GM12864 (cell line): ENCODE results near the gene MGARP.
"Not testable (repeated sequence)": the region's sequence is repeated elsewhere in the genome, so short reads cannot be mapped to it uniquely, and the experiment has no call there.

ENCODE experiments used
- DNase-seq: peaks from one replicate; pipeline ENCODE4 v3.0.0-alpha.2; 2011; ENCODE audit warnings: low read depth
- H3K4me3 ChIP-seq: 2 replicates; pipeline ENCODE4 v1.5.1; 2011; ENCODE audit warnings: mild to moderate bottlenecking, low read depth, low read length, control low read depth
- TF ChIP-seq, protein P1 (sequence below): IDR thresholded peaks from 2 replicates; pipeline ENCODE4 v1.5.1; 2011; ENCODE audit warnings: low read depth, mild to moderate bottlenecking, moderate library complexity, low read length, control low read depth, inconsistent platforms; ENCODE audit errors: missing control alignments

Gene MGARP

DNA sequence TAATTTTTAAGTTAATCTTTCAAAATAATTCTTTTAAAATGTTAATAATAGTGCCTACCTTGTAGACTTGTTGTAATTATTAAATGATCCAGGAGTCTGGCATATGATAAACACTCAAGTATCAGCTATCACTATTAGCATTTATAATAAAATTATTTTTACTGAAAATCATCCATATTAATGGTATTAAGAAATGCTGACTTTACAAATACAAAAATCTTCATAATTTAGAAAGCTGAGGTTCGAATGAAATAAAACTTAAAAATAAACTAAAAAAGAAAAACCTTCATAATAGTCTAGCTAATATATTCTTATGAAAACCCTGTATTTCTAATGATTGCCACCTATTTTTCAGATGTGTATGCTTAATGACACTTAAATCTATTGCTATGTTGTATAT, 5.2 kb downstream of the MGARP start:
- no peak for DNase-seq
- TF ChIP-seq, protein P1, sequence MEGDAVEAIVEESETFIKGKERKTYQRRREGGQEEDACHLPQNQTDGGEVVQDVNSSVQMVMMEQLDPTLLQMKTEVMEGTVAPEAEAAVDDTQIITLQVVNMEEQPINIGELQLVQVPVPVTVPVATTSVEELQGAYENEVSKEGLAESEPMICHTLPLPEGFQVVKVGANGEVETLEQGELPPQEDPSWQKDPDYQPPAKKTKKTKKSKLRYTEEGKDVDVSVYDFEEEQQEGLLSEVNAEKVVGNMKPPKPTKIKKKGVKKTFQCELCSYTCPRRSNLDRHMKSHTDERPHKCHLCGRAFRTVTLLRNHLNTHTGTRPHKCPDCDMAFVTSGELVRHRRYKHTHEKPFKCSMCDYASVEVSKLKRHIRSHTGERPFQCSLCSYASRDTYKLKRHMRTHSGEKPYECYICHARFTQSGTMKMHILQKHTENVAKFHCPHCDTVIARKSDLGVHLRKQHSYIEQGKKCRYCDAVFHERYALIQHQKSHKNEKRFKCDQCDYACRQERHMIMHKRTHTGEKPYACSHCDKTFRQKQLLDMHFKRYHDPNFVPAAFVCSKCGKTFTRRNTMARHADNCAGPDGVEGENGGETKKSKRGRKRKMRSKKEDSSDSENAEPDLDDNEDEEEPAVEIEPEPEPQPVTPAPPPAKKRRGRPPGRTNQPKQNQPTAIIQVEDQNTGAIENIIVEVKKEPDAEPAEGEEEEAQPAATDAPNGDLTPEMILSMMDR: no peak
- no peak overlapping the region for H3K4me3 ChIP-seq

DNA sequence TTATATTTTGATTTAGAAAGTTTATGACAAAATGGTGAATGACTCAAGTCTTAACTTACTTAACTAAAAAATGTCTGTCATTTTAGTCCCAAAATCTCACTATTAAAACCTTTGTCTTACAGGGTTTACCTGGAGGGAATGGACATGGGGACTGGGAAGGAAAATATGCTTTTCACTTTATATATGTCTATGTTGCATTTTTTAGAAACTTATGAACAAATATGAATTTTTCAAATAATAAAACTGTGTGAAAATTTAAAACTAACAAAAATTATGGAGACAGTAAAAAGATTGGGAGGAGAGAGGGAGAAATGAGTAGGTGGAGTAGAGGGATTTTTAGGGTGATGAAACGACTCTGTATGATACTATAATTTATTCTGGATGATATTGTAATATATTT, 6.2 kb downstream of the MGARP start:
- DNase-seq: no peak
- TF ChIP-seq, protein P1: no peak
- no peak overlapping the region for H3K4me3 ChIP-seq

DNA sequence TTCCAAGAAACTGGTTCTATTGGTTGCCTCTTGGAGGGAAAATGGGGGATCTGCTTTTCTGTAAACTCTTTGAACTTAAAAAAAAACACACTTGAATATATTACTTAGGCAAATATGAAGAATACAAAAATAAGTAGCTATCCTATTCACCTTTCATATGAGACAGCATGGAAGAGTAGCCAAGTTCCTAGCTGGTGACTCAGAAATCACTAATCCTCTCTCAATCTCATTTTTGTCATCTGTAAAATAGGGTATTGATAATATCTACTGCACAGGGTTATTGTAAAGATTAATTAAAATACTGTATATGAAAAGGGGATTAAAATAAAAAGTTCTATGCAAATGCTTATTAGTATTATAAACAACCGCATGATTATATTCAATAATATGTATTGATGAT, 12.7 kb downstream of the MGARP start:
- TF ChIP-seq, protein P1: no peak
- H3K4me3 ChIP-seq: no peak overlapping the region
- no peak for DNase-seq

DNA sequence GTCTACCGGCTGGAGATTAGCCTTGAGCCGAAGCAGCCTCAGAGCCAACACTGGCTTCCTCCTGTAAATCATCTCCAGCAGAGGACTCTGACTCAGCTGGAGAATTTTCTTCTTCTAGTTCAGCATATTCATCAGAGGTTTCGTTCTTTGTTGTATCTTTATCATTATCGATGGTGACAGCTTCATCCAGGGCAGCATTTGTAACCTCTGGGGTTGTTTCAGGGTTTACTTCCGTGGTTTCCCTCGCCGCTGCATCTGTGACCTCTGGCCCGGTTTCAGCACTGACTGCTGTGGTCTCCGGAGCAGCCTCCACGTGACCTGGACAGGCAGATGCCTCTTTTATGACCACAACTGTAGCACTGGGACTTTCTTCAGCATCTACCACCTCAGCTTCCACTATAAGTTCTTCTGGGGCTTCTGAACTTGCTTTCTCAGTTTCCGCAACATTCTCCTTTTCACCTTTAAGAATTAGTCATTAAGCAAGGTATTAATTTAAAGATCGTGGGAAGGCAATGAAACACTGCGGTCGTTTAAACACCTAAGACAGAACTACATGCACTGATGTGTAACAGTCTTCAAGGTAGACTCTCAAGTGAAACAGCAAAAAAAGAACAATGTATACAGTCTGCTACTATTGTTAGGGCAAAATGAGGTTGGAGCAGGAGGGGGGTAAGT, 13.3 kb downstream of the MGARP start:
- peak; percentile 95 for DNase-seq
- TF ChIP-seq, protein P1: no peak
- peak overlapping the region; percentile 25 for H3K4me3 ChIP-seq

DNA sequence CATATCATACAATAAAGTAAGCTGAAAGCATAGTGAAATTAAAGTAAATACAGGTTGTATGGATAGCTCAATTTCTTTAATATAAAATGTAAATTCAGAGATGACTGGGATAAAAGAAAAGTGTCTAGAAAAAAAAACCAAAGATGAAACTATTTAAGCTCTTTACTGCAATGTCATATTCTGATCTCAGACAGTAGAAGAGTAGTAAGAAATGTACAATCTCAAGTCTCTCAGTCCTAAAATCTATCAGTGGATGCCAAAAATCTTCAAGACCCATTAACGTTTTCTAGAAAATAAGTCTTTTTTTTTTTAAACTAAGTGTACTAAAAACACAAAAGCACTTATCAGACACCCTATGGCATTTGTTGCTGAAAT, 13.8 kb downstream of the MGARP start:
- TF ChIP-seq, protein P1: no peak
- no peak for DNase-seq
- H3K4me3 ChIP-seq: peak overlapping the region; percentile 25; the same call in 1 of the 2 replicates

DNA sequence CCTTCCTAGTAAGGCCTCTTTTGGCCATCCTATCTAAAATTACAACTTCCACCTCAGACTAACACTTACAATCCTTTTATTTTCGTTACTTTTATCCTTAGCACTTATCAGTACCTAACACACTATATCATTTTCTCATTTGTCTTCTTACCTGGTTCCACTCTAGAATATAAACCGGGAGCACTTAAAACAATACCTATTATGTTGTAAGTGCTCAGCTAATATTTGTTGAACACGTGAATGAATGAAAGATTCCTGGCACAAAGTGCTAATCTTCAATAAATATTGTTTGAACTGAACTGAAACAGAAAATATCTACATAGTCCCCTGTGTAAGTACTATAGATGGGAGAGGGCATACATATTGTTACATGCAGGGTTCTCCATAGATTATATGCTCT, 14.4 kb downstream of the MGARP start:
- DNase-seq: no peak
- TF ChIP-seq, protein P1: no peak
- H3K4me3 ChIP-seq: no peak overlapping the region

DNA sequence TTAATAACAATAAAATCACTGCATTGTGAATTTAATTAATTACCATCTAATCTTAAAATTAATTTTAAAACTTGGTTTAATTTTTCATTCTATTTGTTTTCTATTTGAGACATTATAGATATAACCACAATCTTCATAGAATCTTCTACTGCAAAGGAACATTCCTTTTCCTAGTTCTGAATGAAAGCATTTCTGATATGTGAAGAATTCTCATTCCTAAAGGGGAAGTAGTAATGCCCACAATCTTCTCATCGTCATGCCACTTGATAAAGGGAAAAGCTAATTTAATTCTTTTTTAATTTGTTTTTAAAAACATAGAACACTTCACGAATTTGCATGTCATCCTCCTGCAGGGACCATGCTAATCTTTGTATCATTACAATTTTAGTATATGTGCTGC, 23.7 kb downstream of the MGARP start:
- DNase-seq: no peak
- no peak overlapping the region for H3K4me3 ChIP-seq
- TF ChIP-seq, protein P1: no peak

DNA sequence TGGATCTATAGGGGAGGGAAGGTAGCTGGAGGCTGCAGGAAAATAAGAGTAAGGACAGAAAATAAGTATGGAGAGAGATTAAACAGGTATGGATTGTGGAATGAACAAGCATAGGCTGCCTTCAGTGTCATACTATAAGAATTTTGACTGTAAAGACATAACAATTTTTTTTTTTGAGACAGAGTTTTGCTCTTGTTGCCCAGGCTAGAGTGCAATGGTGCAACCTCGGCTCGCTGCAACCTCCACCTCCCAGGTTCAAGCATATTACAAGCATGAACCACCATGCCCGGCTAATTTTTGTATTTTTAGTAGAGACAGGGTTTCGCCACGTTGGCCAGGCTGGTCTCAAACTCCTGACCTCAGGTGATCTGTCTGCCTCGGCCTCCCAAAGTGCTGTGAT, 24.4 kb downstream of the MGARP start:
- not testable (repeated sequence) for H3K4me3 ChIP-seq, DNase-seq
